Measurements from ENCODE around the gene NHEJ1. TPM values are rescaled to one million over a fixed set of nuclear protein-coding genes. Genes with fewer than 3 reads are reported as not detected.

The NHEJ1 gene
- total RNA-seq, 4 donors from 2014 or later, result 50.5 to 90.2 (median 65.3) TPM

DNA sequence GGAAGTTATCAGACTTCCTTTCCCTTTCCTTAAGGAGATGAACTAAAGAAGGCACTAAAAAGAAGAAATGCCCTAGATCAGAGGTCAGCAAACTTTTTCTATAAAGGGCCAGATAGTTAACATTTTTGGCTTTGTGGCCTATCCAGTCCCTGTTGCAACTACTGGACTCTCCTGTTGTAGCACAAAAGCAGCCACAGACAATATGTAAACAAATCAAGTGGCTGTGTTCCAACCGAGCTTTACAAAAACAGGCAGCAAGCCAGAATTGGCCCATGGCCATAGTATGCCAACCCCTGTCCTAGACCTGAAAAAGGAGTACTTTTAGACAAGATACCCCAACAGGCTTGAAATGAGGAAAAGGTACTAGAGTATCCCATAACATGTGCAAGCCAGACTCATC is 10.9 kb downstream of the NHEJ1 start:
- in situ Hi-C loops (cut with MboI; ENCODE audit: low pct_ligation_motif_present in 1 of 4, low pct_unique_long_range_greater_than_20kb in 1 of 4, low sequenced_read_pairs in 3 of 4) (loop anchor here in 3 of 4 donors (10.0 to 25.0 kb wide), 3 partner anchors 125 to 155 kb away; partner anchors contain the start of genes DNAJB2 (in 1 of the 3) and PTPRN (in 1 of the 3)), intact Hi-C loops (cut with DNase I; ENCODE audit: low total_unique reads) (no loop called here)
- no peaks in the 10 kb centered on the region for H3K27me3 ChIP-seq
- H3K4me3 ChIP-seq, result no peak overlapping the region
- H3K27ac ChIP-seq, result no peak overlapping the region
- no peak for TF ChIP-seq POLR2A (IDR thresholded peaks at IDR 0.05)
- TF ChIP-seq, protein P1, sequence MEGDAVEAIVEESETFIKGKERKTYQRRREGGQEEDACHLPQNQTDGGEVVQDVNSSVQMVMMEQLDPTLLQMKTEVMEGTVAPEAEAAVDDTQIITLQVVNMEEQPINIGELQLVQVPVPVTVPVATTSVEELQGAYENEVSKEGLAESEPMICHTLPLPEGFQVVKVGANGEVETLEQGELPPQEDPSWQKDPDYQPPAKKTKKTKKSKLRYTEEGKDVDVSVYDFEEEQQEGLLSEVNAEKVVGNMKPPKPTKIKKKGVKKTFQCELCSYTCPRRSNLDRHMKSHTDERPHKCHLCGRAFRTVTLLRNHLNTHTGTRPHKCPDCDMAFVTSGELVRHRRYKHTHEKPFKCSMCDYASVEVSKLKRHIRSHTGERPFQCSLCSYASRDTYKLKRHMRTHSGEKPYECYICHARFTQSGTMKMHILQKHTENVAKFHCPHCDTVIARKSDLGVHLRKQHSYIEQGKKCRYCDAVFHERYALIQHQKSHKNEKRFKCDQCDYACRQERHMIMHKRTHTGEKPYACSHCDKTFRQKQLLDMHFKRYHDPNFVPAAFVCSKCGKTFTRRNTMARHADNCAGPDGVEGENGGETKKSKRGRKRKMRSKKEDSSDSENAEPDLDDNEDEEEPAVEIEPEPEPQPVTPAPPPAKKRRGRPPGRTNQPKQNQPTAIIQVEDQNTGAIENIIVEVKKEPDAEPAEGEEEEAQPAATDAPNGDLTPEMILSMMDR (IDR thresholded peaks at IDR 0.05), result no peak
- H3K4me1 ChIP-seq, result peaks cover 0 to 7% (median 5%) of the 10 kb centered on the region in 4 donors
- no peak for DNase-seq
- WGBS, 2 donors (ENCODE audit: low coverage in 1 of 2), result 32% methylated on average over 1 of the region's 1 CpG; no CpG with 5 or more reads in 1 of the 2 donors
- peaks cover 0 to 20% (median 8%) of the 10 kb centered on the region in 4 donors for H3K36me3 ChIP-seq
- H3K9me3 ChIP-seq, result no peaks in the 10 kb centered on the region

- WGBS, 2 donors (ENCODE audit: low coverage in 1 of 2), result 95 to 100% methylated on average over 1 to 4 of the region's 6 CpGs
- TF ChIP-seq EP300 (IDR thresholded peaks at IDR 0.05; ENCODE audit: low read depth) (no peak), POLR2A (IDR thresholded peaks at IDR 0.05) (no peak), POLR2AphosphoS5 (IDR thresholded peaks at IDR 0.05) (no peak)
- TF ChIP-seq, protein P1 (IDR thresholded peaks at IDR 0.05), result no peak
- in situ Hi-C loops (cut with MboI; ENCODE audit: low pct_ligation_motif_present in 1 of 4, low pct_unique_long_range_greater_than_20kb in 1 of 4, low sequenced_read_pairs in 3 of 4) (no loop called here), intact Hi-C loops (cut with DNase I; ENCODE audit: low total_unique reads) (no loop called here)
- no peaks in the 10 kb centered on the region for H3K4me1 ChIP-seq
- no peak overlapping the region for H3K4me3 ChIP-seq
- H3K9me3 ChIP-seq, result no peaks in the 10 kb centered on the region
- H3K27me3 ChIP-seq, result no peaks in the 10 kb centered on the region
- no peak overlapping the region for H3K27ac ChIP-seq
- DNase-seq, result no peak
- H3K36me3 ChIP-seq, result peaks cover 0 to 37% (median 16%) of the 10 kb centered on the region in 4 donors
These were observed 18.3 kb downstream of the NHEJ1 start for GRCh38 chr2:219142329-219142728.

- Histone ChIP-seq H3K36me3 (peaks cover 0 to 26% (median 13%) of the 10 kb centered on the region in 4 donors), H3K4me1 (no peaks in the 10 kb centered on the region), H3K4me3 (no peak overlapping the region), H3K9me3 (no peaks in the 10 kb centered on the region), H3K27me3 (no peaks in the 10 kb centered on the region), H3K27ac (no peak overlapping the region)
- intact Hi-C loops (cut with DNase I; ENCODE audit: low total_unique reads) (no loop called here), in situ Hi-C loops (cut with MboI; ENCODE audit: low pct_ligation_motif_present in 1 of 4, low pct_unique_long_range_greater_than_20kb in 1 of 4, low sequenced_read_pairs in 3 of 4) (no loop called here)
- TF ChIP-seq EP300 (IDR thresholded peaks at IDR 0.05; ENCODE audit: low read depth), result no peak
- TF ChIP-seq POLR2A (IDR thresholded peaks at IDR 0.05), result no peak
- TF ChIP-seq, protein P1 (IDR thresholded peaks at IDR 0.05), result no peak
- no peak for TF ChIP-seq POLR2AphosphoS5 (IDR thresholded peaks at IDR 0.05)
- WGBS, 2 donors (ENCODE audit: low coverage in 1 of 2), result 56 to 68% methylated on average over 3 of the region's 3 CpGs
- no peak for DNase-seq
These were observed 19.9 kb downstream of the NHEJ1 start for GRCh38 chr2:219140722-219141121.

- 85 to 95% methylated on average over 3 to 4 of the region's 4 CpGs for WGBS, 2 donors (ENCODE audit: low coverage in 1 of 2)
- intact Hi-C loops (cut with DNase I; ENCODE audit: low total_unique reads) (no loop called here), in situ Hi-C loops (cut with MboI; ENCODE audit: low pct_ligation_motif_present in 1 of 4, low pct_unique_long_range_greater_than_20kb in 1 of 4, low sequenced_read_pairs in 3 of 4) (no loop called here)
- peaks cover 0 to 4% (median 0%) of the 10 kb centered on the region in 4 donors for H3K4me1 ChIP-seq
- no peaks in the 10 kb centered on the region for H3K36me3 ChIP-seq
- TF ChIP-seq, protein P1 (IDR thresholded peaks at IDR 0.05), result no peak
- no peak for TF ChIP-seq EP300 (IDR thresholded peaks at IDR 0.05; ENCODE audit: low read depth)
- no peak for TF ChIP-seq POLR2AphosphoS5 (IDR thresholded peaks at IDR 0.05)
- TF ChIP-seq POLR2A (IDR thresholded peaks at IDR 0.05), result no peak
- H3K4me3 ChIP-seq, result no peak overlapping the region
- H3K27ac ChIP-seq, result no peak overlapping the region
- no peak for DNase-seq
- H3K27me3 ChIP-seq, result no peaks in the 10 kb centered on the region
- H3K9me3 ChIP-seq, result no peaks in the 10 kb centered on the region
These were observed 26.6 kb downstream of the NHEJ1 start for GRCh38 chr2:219133976-219134375.

Data from transverse colon (tissue), 4 donors.